HG03060 (cell line): ENCODE measurements around the gene TEAD3.
A peak's percentile ranks its signal among the peaks of the same experiment; 100 is the strongest.

ENCODE experiments used
- ATAC-seq: cut with Tn5 transposase; IDR thresholded peaks from one replicate; pipeline ENCODE4 v1.9.1; 2021; ENCODE audit warnings: low read depth, moderate number of reproducible peaks; ENCODE audit not compliant: unreplicated experiment

Gene TEAD3

DNA sequence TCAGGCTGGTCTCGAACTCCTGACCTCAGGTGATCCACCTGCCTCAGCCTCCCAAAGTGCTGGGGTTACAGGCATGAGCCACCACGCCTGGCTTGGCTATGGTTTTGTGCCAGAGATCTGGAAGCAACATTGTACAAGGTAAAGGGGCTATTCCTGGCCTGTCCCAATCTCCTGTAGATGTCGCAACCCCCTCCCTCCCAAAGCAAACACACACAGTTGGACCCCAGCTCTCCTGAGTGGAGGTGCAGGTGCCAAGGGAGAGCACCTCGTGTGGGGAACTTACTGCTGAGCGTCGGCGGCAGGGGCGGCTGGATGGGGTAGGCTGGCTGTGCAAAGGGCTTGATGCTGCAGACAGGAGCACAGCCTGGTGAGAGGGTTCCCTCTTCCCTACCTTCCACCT, 19.9 kb downstream of the TEAD3 start:
- ATAC-seq = no peak

DNA sequence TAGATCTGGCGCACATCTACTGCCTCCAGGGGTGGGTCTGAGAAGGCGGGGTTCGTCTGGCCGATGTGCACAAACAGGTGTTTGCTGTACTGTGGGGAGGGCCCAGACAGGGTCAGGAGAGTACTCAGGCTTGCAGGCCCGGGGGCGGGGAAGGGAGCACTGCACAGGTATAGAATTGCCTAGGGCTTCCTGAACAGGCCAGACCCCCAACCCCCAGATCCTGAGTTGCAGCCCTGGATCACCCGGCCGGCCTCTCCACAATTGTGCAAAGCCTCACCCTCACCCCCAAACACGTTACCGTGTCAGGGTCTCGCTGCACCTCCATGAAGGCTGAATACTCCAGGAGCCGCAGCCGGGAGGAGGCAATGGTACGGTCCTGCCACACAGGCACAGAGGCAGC, 20.9 kb downstream of the TEAD3 start:
- no peak for ATAC-seq

DNA sequence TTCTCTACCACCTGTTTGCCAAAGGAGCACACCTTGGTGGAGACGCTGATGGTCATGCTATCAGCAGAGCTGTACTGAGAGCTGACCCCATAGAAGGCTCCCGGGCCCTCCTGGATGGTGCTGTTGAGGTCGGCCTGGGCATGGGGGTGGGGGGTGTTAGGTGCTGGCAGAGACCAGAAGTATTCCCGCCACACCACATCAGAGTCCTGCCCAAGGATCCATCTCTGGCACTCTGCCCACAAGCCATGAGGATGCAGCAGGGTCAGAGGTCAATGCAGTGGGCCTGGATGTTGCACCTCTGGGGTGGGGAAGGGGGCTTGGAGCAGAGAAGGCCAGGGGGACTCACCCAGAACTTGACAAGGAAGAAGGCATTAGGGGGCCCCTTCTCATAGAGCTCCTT, 21.3 kb downstream of the TEAD3 start:
- ATAC-seq = no peak

DNA sequence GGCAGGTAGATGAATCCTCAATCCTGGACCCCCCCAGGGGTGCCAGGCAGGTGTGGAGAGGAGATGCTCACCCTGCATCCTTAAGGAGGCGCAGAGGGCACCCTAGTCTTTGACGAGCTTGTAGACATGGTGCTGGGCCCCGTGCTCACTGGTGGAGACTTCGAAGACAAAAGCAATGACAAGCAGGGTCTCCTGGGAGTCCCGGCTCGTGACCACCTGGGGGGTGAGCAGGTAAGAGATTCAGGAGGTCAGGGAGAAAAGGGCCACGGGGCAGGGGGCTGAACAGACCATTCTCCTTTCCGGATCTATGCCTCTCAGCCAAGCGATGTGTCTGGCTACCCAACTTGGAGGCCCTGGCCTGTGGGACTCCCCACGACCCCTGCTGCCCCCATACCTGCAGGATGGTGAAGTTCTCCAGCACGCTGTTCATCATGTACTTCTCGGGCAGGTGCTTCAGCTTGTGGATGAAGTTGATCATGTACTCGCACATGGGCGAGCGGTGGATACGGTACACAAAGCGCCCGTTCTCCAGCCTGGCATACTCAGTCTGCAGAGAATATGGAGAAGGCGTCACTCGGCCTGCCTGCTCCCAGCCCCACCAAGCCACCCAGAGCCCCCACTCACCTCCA, 21.8 kb downstream of the TEAD3 start:
- ATAC-seq = no peak

DNA sequence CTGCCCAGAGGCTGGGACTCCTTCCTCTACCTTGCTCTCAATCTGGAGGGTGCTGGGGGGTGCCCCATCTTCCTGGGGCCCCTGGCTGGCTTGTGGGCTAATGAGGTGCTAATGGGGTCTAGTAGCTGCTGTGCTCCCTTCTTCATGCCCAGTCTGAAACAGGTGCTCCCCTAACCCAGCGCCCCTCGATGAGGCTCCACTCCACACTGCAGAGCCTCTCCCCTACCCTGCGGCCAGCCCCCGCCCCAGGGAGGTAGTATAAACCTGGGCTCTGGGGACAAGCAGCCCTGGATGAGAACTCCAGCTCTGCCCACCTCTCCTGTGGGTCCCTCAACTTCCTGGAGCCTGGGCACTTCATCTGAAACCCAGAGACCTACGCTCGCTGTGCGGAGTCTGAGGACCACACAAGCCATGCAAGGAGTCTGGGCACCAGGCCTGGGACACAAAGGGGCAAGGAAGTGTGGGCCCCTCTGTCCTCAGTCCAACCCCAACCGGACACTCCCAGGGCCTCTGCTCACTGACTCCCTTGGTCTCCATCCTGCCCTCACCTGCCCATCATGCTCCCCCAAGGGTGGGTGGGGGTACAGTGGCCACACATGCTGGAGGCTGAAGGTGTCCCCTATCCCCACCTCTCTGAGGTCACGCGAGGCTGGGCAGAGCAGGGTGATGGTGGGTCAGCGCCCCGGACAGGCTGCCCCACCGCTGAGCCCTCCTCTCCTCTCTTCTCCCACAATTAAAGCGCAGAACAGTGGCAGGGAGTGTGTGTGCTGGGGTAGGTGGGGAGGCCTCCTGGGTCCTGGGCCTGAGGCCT, 22.5 kb downstream of the TEAD3 start:
- no peak for ATAC-seq

DNA sequence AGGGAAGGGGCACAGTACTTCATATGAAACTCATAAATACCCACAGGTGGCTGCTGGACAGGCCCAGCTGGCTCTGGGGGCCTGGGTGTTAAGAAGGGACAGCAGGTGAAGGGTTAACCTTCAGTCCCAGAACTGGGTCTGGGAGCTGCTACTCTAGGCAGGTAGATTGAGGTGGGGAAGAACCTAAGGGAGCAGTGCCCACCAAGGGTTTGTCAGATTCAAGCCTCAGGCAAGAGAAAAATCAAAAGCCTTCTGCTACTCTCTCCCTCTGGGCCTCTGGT, 23.1 kb downstream of the TEAD3 start:
- ATAC-seq = no peak

DNA sequence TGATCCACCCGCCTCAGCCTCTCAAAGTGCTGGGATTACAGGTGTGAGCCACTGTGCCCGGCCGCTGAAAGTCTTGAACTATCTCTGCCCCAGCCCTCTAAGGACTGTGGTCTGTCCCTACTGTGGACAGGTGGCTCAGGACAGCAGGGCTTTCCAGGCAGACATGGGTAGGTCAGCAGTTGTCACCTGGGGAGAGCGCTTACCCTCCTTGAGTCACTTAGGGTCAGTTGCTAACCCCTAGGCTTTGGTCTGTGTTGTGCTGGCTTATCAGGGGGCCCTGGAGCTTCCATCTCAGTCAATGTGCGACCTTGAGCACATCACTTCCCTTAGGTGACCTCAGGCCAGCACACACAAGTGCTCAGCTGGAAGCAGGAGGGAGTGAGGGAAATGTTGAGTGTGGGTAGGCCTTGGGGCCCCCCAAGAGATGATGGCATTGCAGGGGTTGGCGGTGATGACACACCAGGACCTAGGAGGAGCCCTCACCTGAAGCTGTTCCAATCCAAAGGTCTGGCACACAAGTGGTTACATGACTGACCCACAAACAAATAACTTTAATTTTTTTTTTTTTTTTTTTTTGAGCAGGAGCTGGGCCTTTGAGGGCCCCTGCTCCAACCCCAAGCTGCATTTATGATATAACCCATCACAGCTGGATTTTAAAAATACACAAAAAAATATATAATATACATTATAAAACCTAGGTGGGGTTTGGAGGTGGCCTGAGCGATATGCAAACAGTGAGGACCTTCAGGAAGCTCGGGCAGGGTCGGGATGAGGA, 23.6 kb downstream of the TEAD3 start:
- no peak for ATAC-seq

DNA sequence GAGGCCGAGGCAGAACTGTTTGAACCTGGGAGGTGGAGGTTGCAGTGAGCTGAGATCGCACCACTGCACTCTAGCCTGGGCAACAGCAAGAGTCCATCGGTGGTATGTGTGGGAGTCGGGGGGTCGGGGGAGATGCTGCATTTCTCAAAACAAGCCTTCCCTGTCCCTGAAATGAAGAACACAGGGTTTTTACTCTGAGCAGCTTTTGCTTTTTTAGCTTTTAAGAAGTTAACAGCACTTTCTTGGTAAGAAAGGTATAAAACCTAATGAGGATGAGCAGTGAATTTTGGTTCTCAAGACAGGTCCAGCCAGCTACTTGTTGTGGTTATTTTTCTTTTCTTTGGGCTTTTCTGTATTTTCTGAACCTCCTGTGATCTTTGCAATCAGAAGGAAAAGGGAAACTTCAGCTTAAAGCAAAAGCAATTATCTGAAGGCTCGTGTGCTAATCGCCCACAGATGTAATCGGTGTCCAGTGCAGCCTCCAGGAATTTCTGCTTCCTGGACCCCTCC, 25.0 kb downstream of the TEAD3 start:
- ATAC-seq = no peak

DNA sequence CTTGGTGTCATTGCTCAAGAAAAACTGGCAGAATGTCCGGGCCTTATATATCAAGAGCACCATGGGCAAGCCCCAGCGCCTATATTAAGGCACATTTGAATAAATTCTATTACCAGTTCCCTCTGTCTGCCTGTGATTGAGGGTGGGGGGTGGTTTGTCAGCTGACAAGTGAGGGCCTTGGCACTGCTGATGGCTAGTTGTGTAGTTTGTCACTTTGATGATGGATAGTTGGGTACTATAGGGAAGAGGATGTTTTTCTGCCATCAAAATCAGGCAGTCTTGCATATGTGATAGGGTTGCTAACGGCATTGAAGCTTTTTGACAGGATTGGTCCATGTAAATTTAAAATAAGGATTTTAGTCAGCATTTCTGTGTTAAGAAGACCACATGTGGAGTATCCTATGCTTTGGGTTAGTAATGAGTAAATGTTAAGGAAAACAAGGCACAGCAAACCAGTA, 26.2 kb downstream of the TEAD3 start:
- ATAC-seq = no peak

DNA sequence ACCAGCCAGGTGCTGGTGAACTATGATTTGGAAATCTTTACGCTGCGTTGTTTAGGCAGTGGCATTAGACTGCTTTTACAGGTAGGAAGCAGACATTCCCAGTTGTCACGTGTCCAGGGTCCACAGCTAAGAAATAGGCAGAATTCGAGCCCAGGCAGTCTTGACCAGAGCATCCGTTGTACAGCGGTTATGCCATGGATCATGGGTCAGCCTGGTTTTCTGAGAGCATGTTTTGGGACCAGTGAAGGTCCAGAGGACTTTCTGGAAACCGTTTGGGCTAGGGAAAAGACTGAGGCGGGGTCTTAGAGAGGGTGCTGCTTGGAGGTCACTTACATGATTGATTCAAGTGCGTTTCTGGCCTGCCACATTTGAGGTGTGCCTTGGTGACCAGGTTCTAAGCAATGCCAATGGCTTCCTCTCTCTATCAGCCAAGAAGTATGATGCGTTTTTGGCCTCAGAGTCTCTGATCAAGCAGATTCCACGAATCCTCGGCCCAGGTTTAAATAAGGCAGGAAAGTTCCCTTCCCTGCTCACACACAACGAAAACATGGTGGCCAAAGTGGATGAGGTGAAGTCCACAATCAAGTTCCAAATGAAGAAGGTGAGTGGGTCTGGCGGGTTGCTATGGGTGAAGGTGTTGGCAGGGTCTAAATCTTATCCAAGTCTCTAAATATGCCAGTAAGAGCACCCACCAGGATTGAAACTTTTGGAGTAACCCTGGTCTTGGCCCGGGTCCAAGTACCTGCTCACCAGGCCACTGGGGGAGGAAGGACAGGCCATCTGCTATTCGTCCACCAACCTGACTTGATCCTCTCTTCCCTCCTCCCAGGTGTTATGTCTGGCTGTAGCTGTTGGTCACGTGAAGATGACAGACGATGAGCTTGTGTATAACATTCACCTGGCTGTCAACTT, 26.9 kb downstream of the TEAD3 start:
- ATAC-seq = no peak

DNA sequence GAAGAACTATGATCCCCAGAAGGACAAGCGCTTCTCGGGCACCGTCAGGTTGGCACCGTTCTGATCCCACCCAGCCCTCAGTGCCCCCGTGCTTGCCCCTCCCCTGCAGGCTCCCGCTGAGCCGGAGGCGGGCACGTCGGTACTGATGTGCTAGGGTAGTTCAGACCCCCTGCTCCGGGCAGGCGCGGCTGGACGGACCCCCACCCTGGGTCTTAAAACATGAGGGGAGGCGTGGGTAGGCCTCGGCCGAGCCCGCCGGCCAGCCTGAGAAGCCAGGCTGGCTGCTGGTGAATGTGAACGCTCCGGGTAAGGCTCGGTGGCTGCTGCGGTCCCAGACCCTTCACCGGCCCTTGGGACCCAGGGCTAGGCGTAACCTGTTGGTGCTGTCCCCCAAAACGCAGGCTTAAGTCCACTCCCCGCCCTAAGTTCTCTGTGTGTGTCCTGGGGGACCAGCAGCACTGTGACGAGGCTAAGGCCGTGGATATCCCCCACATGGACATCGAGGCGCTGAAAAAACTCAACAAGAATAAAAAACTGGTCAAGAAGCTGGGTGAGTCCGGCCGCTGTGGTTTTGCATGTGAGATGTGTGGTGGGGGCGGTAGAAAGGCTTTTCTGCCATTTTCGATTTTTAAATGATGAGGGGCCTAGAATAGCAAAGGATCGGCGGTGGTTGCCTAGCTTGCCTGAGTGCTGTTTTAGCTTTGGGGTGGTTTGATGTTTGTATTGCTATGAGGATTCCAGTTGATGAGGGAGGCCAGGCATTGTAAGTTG, 27.7 kb downstream of the TEAD3 start:
- ATAC-seq = no peak

DNA sequence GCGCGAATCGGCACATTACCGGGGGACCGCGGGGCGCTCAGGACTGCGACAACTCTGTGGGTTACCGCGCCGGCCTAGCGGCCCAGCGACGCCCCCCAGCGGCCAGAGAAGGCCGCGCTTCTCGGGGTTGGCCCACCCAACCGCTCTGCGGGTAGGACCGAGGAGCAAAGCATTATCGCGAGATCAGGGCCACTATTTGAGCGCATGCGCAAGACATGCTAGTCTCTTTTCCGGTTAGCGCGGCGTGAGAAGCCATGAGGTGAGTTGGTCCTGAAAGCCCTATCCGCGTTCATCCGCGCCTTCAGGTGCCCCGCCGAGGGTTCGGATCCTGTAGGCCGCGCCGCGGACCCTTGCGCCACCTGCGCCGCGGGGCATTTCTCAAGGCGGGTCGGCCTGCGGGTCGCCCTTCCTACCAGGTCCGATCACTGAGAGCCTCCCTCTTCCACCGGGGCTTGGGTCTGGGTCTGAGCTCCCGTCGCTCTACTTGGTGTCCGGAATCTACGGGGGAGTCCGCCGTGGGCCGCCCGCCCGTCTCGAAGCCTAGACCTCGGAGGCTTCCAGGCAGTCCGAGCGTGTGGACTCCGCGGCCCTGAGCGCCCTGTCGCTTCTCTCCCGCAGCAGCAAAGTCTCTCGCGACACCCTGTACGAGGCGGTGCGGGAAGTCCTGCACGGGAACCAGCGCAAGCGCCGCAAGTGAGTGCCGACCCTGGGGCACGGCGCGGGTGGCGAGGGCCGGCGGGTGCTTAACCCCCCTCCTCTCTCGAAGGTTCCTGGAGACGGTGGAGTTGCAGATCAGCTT, 28.5 kb downstream of the TEAD3 start, which contains the start of gene RPL10A:
RPL10A (plus strand) TSS at position 221 of the 799 bp plus-strand sequence; CDS start at position 255, 34 bp downstream.
- peak; percentile 69 for ATAC-seq

DNA sequence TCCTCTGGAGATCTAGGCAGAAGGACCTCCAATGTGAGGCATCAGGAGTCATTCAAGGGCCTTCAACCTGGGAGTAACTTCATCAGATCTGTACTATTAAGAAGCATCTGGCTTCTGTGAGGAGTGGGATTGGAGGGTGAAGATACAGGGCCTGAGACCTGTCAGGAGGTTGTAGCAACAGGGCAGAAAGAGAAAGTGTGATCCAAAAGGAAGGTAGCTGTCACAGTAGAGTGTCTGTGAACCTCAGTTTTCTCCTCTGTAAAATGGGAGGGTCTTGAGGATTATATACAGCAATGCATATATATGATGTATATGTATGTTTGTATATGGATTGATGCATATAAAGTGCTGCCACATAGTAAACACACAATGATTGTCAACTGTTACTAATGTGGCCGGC, 31.2 kb downstream of the TEAD3 start:
- ATAC-seq = no peak

DNA sequence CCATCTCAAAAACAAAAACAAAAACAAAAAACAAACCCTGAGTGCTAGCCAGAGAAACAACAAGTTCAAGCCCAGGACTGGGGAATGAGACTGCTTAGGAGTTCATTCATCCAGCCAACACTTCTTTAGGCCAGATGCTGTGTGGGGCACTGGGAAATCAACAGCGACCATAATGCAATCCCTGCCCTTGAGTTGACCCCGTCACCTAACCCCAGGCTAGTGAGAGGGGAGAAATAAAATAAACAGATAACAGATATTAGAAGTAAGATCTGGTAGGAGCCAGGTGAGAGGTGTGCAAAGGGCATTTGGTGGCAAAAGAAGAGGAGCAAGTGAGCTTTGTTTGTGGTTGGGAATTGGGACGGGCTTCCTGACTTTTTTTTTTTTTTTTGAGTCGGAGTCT, 33.6 kb downstream of the TEAD3 start:
- ATAC-seq = no peak

DNA sequence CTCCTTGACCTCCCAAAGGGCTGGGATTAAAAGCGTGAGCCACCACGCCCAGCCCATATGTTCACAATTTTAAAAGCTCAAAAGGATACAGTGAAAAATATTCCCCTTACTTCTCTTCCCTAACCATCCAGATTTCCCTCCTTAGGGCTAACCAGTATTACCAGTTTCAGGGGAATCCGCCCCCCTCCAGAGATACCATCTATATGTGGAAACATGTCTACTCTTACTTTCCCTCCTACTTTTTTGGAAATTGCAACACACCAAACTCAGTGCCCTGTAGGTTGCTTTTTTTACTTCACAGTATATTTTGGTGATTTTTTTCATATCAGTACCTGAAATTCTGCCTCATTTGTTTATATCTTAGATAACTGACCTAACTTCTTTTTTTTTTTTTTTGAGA, 35.6 kb downstream of the TEAD3 start:
- ATAC-seq = no peak

DNA sequence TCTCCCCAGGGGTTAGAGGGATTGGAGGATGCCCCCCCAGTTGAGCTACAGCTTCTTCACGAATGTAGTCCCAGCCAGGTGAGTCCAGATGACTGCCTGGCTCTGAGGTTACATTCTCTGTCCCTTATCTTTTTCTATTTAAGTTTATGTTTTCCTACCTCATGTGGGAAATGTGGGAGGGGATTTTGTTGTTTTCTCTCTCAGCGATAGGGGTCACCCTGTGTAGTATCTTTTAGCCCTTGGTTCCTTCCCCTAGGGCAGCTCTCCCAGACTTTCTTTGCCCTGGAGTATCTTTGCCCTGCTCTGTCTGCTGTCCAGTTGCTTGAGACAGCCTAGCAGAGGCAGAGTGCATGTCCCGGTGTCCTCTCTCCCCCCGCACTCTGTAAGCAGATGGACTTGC, 39.0 kb downstream of the TEAD3 start:
- ATAC-seq = no peak

DNA sequence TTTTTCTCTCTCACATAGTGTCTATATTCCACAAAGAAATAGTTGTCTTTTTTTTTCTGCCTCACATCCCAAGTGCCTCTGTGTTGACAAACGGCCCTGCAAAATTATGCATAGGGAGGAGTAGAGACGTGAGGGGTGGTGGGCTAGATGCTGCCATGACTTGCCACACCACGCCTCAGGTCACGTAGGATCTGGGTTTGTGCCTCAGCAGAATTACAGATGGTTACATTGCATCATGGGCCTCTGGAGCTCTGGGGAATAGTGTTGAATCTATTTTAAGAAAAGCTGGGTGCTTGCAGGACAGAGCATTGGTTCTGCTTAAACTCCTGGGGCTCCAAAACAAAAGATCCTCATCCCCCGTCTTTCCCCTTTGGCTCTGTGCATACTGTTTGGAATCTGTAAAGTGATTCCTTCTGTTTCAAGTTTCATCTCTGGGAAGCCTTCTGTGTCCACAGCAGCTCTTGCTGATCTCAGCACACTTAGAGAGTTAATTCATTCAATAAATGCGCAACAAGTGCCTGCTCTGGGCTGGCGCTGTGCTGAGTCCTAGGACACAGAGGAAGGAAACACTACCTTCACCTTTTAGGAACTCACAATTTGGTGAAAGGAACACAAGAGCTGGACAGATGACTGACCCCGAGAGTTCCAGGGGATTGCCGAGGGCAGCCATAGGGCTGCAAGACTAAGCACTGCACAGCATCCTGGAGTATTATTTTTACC, 42.3 kb downstream of the TEAD3 start:
- no peak for ATAC-seq

DNA sequence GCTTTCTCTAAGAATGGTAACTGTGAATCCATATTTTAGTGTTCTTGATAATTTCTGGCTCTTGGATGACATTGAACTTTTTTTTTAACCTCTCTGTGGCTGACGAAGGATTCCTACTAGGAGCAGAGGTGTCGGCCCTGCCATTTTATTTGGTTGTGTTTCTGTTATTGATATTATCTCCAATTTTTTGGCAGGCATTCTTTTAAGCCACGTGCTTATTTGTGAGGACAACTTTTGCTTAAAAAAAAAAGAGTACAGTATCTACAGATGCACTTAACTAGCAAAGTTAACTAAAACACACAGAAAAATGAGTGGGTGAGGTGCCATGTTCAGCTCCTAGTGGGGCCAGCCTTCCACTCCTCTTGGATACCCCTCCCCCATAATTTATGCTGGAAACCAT, 43.6 kb downstream of the TEAD3 start:
- no peak for ATAC-seq
